Measurements from ENCODE around the gene COL6A2.
"Not testable (repeated sequence)": the region's sequence is repeated elsewhere in the genome, so short reads cannot be mapped to it uniquely, and the experiment has no call there.

Gene COL6A2

GRCh38 chr21:46056450-46056903 is 41.4 kb upstream of the COL6A2 start:
- ChIA-PET POLR2A (no interaction called here), CTCF (no interaction called here)
- no peak for DNase-seq (ENCODE audit: extremely low spot score)
- no peak for TF ChIP-seq ARNT (IDR thresholded peaks at IDR 0.05)
- TF ChIP-seq ZNF384 (IDR thresholded peaks at IDR 0.05) = no peak
- no peak for TF ChIP-seq SUZ12 (IDR thresholded peaks at IDR 0.05)
- TF ChIP-seq L3MBTL2 (conservative IDR thresholded peaks at IDR 0.05) = no peak
- no peak for TF ChIP-seq ELF4 (IDR thresholded peaks at IDR 0.05)
- no peak for TF ChIP-seq FOXM1 (IDR thresholded peaks at IDR 0.05; ENCODE audit: borderline replicate concordance)
- no peak for TF ChIP-seq SP1 (IDR thresholded peaks at IDR 0.05)
- no peak for TF ChIP-seq TARDBP (IDR thresholded peaks at IDR 0.05)
- no peak for TF ChIP-seq LEF1 (IDR thresholded peaks at IDR 0.05; ENCODE audit: borderline replicate concordance)
- no peak for TF ChIP-seq FOXA1 (IDR thresholded peaks at IDR 0.05)
- TF ChIP-seq HDGF (IDR thresholded peaks at IDR 0.05; ENCODE audit: borderline replicate concordance) = no peak
- TF ChIP-seq BHLHE40 (IDR thresholded peaks at IDR 0.05; ENCODE audit: borderline replicate concordance) = no peak
- no peak for TF ChIP-seq PKNOX1 (IDR thresholded peaks at IDR 0.05)
- TF ChIP-seq CTBP1 (IDR thresholded peaks at IDR 0.05; ENCODE audit: borderline replicate concordance) = no peak
- no peak for TF ChIP-seq NFRKB (IDR thresholded peaks at IDR 0.05)
- no peak for TF ChIP-seq FOXK2 (IDR thresholded peaks at IDR 0.05)

GRCh38 chr21:46057111-46057709 is 40.7 kb upstream of the COL6A2 start:
- DNase-seq (ENCODE audit: extremely low spot score) = no peak
- CTCF ChIA-PET = no interaction called here

GRCh38 chr21:46057710-46058241 is 40.1 kb upstream of the COL6A2 start:
- CTCF ChIA-PET = no interaction called here
- POLR2A ChIA-PET = no interaction called here
- no peak for DNase-seq (ENCODE audit: extremely low spot score)
- TF ChIP-seq ZNF384 (IDR thresholded peaks at IDR 0.05) (no peak), NFRKB (IDR thresholded peaks at IDR 0.05) (no peak), PKNOX1 (IDR thresholded peaks at IDR 0.05) (no peak), FOXA1 (IDR thresholded peaks at IDR 0.05) (no peak), ELF4 (IDR thresholded peaks at IDR 0.05) (no peak), ARNT (IDR thresholded peaks at IDR 0.05) (no peak), BHLHE40 (IDR thresholded peaks at IDR 0.05; ENCODE audit: borderline replicate concordance) (no peak)

More at GRCh38 chr21:46057111-46057709, 40.7 kb upstream of the COL6A2 start:
- TF ChIP-seq NFRKB (IDR thresholded peaks at IDR 0.05) = no peak
- no peak for TF ChIP-seq LEF1 (IDR thresholded peaks at IDR 0.05; ENCODE audit: borderline replicate concordance)
- no peak for TF ChIP-seq CTBP1 (IDR thresholded peaks at IDR 0.05; ENCODE audit: borderline replicate concordance)
- TF ChIP-seq SUZ12 (IDR thresholded peaks at IDR 0.05) = no peak
- no peak for TF ChIP-seq FOXK2 (IDR thresholded peaks at IDR 0.05)
- TF ChIP-seq BHLHE40 (IDR thresholded peaks at IDR 0.05; ENCODE audit: borderline replicate concordance) = no peak
- TF ChIP-seq HDGF (IDR thresholded peaks at IDR 0.05; ENCODE audit: borderline replicate concordance) = no peak
- no peak for TF ChIP-seq ARNT (IDR thresholded peaks at IDR 0.05)
- no peak for TF ChIP-seq TARDBP (IDR thresholded peaks at IDR 0.05)
- POLR2A ChIA-PET = no interaction called here

- POLR2A ChIA-PET = no interaction called here
Observed at GRCh38 chr21:46058431-46059145, 39.3 kb upstream of the COL6A2 start.

GRCh38 chr21:46059195-46059594 is 38.7 kb upstream of the COL6A2 start:
- TF ChIP-seq SUZ12 (IDR thresholded peaks at IDR 0.05) (no peak), ELF4 (IDR thresholded peaks at IDR 0.05) (no peak), HDGF (IDR thresholded peaks at IDR 0.05; ENCODE audit: borderline replicate concordance) (no peak), FOXK2 (IDR thresholded peaks at IDR 0.05) (no peak), NFRKB (IDR thresholded peaks at IDR 0.05) (no peak), FOXM1 (IDR thresholded peaks at IDR 0.05; ENCODE audit: borderline replicate concordance) (no peak), ZNF384 (IDR thresholded peaks at IDR 0.05) (no peak)
- no peak for DNase-seq (ENCODE audit: extremely low spot score)
- ChIA-PET POLR2A (no interaction called here), CTCF (no interaction called here)

More at GRCh38 chr21:46058431-46059145, 39.3 kb upstream of the COL6A2 start:
- DNase-seq (ENCODE audit: extremely low spot score) = no peak
- TF ChIP-seq CTBP1 (IDR thresholded peaks at IDR 0.05; ENCODE audit: borderline replicate concordance) = no peak
- no peak for TF ChIP-seq SP1 (IDR thresholded peaks at IDR 0.05)
- no peak for TF ChIP-seq LEF1 (IDR thresholded peaks at IDR 0.05; ENCODE audit: borderline replicate concordance)
- TF ChIP-seq ARNT (IDR thresholded peaks at IDR 0.05) = no peak
- no peak for TF ChIP-seq BHLHE40 (IDR thresholded peaks at IDR 0.05; ENCODE audit: borderline replicate concordance)
- CTCF ChIA-PET = no interaction called here

- CTCF ChIA-PET; POLR2A ChIA-PET; DNase-seq (ENCODE audit: extremely low spot score): not testable (repeated sequence)
Observed at GRCh38 chr21:46059711-46060455, 38.0 kb upstream of the COL6A2 start.

GRCh38 chr21:46060596-46061061 is 37.3 kb upstream of the COL6A2 start:
- POLR2A ChIA-PET = no interaction called here
- CTCF ChIA-PET = no interaction called here
- no peak for DNase-seq (ENCODE audit: extremely low spot score)
- TF ChIP-seq SP1 (IDR thresholded peaks at IDR 0.05) = no peak
- no peak for TF ChIP-seq L3MBTL2 (conservative IDR thresholded peaks at IDR 0.05)
- no peak for TF ChIP-seq SUZ12 (IDR thresholded peaks at IDR 0.05)
- TF ChIP-seq ELF4 (IDR thresholded peaks at IDR 0.05) = no peak
- TF ChIP-seq CTBP1 (IDR thresholded peaks at IDR 0.05; ENCODE audit: borderline replicate concordance) = no peak
- TF ChIP-seq ARNT (IDR thresholded peaks at IDR 0.05) = no peak
- no peak for TF ChIP-seq FOXK2 (IDR thresholded peaks at IDR 0.05)
- no peak for TF ChIP-seq FOXA1 (IDR thresholded peaks at IDR 0.05)
- TF ChIP-seq BHLHE40 (IDR thresholded peaks at IDR 0.05; ENCODE audit: borderline replicate concordance) = no peak
- TF ChIP-seq HDGF (IDR thresholded peaks at IDR 0.05; ENCODE audit: borderline replicate concordance) = no peak
- no peak for TF ChIP-seq LEF1 (IDR thresholded peaks at IDR 0.05; ENCODE audit: borderline replicate concordance)
- TF ChIP-seq PKNOX1 (IDR thresholded peaks at IDR 0.05) = no peak
- TF ChIP-seq ZNF384 (IDR thresholded peaks at IDR 0.05) = no peak
- no peak for TF ChIP-seq TARDBP (IDR thresholded peaks at IDR 0.05)
- no peak for TF ChIP-seq FOXM1 (IDR thresholded peaks at IDR 0.05; ENCODE audit: borderline replicate concordance)
- no peak for TF ChIP-seq NFRKB (IDR thresholded peaks at IDR 0.05)

All from HEK293T (cell line).